Stimulated activated naive CD4-positive, alpha-beta T cell treated with Interleukin-2 at 50 U/mL for 16 hours (primary cell): ENCODE measurements around the gene PABPC1L.
"Not testable (repeated sequence)": the region's sequence is repeated elsewhere in the genome, so short reads cannot be mapped to it uniquely, and the experiment has no call there.

ENCODE experiments used
- DNase-seq: peaks from one replicate; lab custom pipeline; 2025; lab: John Stamatoyannopoulos, UW

The PABPC1L gene

GRCh38 chr20:44909872-44910689 lies at the start of gene PABPC1L:
PABPC1L (plus strand) TSS chr20:44910060; CDS start chr20:44910144, 84 bp downstream.
- peak; percentile 68 for DNase-seq

GRCh38 chr20:44861531-44862006 lies 48.3 kb upstream of the PABPC1L start:
- DNase-seq = no peak

DNA sequence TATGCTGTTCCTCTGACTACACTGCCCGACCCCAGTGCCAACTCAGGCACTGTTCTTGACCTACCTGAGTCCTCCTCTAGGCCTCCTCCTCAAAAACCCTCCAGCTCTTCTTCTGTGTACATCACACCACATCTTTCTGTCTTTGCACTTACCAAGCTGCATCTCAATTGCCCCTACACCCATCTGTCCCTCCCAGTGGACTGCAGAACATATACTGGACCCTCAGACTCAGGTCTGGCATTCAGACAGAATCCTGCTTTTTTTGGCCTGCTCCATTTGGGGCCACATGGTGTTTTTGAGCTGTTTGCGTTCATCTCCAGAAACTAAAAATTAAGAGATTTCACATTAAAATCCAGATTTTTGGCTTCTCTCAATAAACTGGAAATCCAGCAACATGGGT lies 47.6 kb upstream of the PABPC1L start:
- no peak for DNase-seq

- not testable (repeated sequence) for DNase-seq
Measured at GRCh38 chr20:44863365-44864084, 46.3 kb upstream of the PABPC1L start.

GRCh38 chr20:44864493-44864892 lies 45.4 kb upstream of the PABPC1L start:
- DNase-seq = not testable (repeated sequence)

DNA sequence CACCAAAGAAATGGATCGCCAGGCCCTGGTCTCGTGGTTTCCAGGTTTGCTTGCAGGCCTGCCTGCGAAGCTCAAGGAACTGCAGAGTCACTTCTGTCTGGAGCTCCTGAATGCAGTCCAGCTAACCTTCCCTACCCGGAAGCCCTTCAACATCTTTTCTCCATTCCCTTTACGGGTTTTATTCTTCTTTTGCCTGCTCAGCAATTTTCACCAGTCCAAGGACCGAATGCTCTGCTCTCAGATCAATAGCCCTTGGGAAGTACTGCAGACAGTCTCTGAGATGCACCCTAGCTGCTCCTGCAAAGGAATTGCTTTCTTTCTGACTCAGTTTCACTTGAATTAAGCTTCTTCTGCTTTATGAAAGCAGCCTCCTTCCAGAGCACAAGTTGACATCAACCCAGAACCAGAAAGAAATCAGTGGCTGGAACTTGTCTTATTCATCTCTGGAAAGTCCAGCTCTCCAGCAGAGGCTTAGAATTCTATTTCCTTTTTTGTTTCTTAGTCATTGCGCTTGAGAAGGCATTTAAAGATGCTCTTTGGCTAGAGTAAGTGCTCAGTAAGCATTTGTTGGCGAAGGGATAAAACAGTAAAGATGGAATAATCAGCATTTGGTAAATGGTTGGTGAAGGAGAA lies 43.0 kb upstream of the PABPC1L start:
- DNase-seq = no peak

DNA sequence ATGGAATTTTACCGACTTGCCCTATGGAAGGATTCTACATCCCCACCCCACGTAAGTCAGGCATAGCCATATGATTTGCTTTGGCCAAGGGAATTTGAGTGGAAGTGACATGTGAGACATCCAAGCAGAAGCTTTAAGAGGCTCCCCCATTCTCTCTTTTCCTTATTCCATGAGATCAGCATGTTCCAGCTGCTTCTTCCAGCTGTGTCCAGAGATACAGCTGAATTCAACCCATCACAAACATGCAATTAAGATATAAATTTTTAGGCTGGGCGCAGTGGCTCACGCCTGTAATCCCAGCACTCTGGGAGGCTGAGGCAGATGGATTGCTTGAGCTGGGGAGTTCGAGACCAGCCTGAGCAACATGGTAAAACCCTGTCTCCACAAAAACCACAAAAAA lies 40.4 kb upstream of the PABPC1L start:
- DNase-seq = no peak

DNA sequence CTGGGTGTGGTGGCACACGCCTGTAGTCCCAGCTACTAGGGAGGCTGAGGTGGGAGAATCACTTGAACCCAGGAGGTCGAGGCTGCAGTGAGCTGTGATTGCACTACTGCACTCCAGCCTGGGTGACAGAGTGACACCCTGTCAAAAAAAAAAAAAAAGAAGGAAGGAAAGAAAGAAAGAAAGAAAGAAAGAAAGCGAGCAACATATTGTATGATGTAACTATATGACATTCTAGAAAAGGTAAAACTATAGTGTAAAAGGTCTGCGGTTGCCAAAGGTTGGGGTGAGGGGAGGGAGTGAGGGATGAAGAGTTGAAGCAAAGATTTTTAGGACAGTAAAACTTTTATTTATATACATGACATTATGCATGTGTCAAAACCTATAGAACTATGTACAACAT lies 27.5 kb upstream of the PABPC1L start:
- not testable (repeated sequence) for DNase-seq

DNA sequence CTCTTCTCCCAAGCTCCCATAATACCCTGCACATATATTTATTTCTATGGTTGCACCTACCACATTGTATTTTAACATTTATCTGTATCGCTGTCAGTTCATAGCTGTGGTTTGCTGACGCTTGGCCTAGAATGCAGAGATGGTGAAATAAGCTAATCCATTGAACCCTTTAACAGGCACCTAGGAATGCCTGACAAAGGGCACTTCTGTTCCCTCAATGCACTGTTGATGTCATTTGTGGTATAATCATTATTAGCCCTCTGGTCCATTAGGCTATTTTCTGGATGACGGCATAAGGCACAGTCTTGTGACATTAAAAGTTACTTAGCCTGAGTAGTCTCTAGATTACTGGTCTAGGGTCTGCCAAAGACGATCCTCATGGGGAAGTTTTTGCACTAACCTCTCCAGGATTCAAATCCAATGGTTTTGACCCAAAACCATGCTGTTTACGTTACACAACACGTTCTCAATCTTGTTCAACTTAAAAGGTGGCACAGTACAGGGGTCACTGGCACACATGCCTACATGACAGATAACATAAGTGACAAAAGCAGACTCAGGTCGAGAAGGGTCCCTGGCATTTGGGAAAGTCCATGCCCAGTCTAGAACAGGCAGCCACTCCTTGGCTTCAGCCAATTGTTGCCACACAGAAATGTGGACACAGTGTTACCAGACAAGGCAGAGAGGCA lies 26.5 kb upstream of the PABPC1L start:
- DNase-seq = no peak

GRCh38 chr20:44884907-44885391 lies 24.9 kb upstream of the PABPC1L start:
- no peak for DNase-seq

DNA sequence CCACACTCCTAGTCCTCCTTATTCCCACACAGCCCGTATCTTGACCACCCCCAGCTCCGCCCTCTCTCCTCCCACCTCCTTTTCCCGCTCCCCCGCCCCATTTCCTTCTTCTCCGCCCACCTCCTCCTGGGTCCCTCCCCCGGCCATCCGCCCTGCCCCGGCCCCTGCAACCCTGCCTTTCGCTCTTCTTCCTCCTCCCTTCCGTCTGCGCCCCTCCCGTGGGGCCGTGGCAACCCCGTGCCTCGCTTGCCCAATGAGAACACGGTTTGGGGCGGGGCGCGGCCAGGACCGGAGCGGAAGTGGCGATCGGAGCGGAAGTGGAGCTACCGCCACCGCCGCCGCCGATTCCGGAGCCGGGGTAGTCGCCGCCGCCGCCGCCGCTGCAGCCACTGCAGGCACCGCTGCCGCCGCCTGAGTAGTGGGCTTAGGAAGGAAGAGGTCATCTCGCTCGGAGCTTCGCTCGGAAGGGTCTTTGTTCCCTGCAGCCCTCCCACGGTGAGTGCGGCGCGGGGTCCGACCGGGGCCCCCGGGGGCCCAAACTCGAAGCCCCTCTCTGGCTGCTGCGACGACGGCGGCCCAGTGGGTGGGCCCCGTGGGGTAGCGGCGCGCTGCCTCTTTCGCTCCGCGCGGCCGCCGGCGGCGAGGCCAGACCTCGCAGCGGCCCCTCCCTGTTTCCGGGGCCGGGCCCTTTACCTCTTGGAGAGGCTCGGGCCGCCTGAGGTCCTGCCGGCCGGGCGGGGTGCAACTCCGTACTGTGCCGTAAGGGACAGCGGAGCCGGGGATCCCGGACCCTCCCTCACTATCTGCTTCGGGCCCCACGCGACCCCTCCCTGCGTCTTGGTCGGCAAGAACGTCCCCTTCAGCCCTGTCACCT lies 24.2 kb upstream of the PABPC1L start, which contains the start of gene YWHAB:
TSS of gene YWHAB (plus strand) at position 314 of the 874 bp plus-strand sequence. CDS start 15,829 bp downstream, outside the sequence.
- DNase-seq = peak; percentile 99

DNA sequence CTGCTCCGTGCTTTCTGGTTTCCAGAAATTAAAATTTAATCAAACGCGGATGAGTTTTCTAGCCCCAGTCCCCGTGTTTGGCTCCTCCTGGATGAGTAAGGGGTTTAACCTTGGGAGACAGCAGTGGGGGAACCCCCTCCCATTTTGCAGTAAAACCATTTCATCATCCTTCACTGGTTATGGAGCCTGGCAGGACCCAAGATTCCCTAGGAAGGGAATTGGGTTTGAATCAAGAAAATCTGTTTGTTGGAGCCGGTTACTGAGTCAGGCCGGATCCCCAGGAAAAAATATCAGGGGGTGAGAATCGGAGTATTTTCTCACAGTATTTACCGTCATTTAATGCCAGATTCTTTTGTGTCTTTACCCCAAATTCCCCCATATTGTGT lies 23.6 kb upstream of the PABPC1L start:
- no peak for DNase-seq

GRCh38 chr20:44886828-44887227 lies 23.0 kb upstream of the PABPC1L start:
- no peak for DNase-seq

DNA sequence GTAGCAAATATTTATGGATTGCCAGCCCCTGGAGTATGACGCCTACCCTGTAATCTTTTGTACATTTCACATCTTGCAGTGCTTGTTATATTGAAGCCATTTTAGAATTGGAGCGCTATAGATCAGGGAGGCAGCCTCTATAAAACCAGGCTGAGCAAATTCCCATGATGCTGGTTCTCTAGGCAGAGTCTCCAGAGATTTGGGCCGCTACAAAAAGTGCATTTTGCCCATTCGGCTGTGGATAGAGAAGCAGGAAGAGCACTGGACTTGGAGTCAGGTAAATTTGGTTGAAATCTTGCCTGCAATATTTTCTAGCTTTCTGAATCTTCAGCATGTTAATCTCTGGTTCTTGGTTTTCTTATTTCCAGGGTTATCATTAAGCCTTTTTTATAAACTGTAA lies 22.4 kb upstream of the PABPC1L start:
- no peak for DNase-seq

- DNase-seq = no peak
Measured at GRCh38 chr20:44888226-44889103, 21.4 kb upstream of the PABPC1L start.

DNA sequence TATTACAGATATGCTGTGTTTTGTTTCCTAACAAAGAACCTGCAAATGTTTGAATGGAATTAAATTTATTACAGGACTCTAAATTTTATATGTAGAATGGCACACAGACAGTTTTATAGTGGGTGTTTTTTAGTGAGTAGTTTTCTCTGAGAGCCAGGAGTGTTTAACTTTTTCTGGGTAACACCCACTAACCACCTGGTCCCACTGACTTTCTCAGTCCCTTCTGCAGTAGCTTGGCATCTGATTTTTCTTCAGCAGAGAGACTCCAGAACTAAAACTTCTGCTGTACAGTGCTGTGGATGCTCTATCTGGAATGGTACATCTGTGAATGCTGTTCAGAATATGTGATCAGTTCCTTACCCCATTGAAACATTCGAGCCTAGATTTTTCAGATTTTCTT lies 18.0 kb upstream of the PABPC1L start:
- no peak for DNase-seq

GRCh38 chr20:44894959-44895358 lies 14.9 kb upstream of the PABPC1L start:
- DNase-seq = no peak

DNA sequence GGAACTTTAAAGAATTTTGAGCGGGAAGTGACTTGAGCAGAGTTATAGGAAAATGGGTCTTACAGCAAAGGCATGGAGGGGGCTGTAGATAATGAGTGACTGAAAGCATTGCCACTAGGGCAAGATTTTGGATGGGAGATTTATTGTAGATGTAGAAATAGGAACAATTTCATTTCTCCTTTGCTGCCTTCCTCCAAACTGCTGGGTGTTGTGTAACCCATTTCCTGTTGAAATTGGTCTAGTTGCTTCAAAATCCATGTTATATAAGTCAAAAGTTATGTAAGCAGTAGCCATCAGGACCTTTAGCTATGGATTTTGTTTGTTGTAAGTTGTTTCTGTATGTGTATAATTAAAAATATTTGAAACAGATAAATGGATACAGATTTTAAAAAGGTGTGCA lies 13.3 kb upstream of the PABPC1L start:
- no peak for DNase-seq

- DNase-seq = no peak
Measured at GRCh38 chr20:44897133-44897532, 12.7 kb upstream of the PABPC1L start.
